ENCODE measurements around the gene SOX9. TPM values are rescaled to one million over a fixed set of nuclear protein-coding genes. Genes with fewer than 3 reads are reported as not detected.

Gene SOX9
- total RNA-seq, 1 experiment from 2014 or later, result 1.3 TPM

- Histone ChIP-seq H3K27ac (ENCODE audit: insufficient read length, low read depth, low read length) (no peak overlapping the region), H2BK5ac (ENCODE audit: insufficient read length, low read length) (no peak overlapping the region), H3K4ac (ENCODE audit: low read depth, low read length) (no peak overlapping the region), H2AK5ac (ENCODE audit: insufficient read length, low read length) (no peak overlapping the region), H3K79me2 (ENCODE audit: insufficient read depth, low read length) (no peaks in the 10 kb centered on the region), H4K20me1 (ENCODE audit: control insufficient read depth, insufficient read depth, insufficient read length) (no peaks in the 10 kb centered on the region), H3K79me1 (ENCODE audit: insufficient read depth, low read depth, low read length, poor library complexity, severe bottlenecking) (no peaks in the 10 kb centered on the region), H4K91ac (ENCODE audit: insufficient read length, low read depth, low read length) (no peak overlapping the region), H3K27me3 (ENCODE audit: insufficient read depth, low read length) (no peaks in the 10 kb centered on the region), H3K4me2 (ENCODE audit: insufficient read depth, insufficient read length, low read length) (no peak overlapping the region), H3K23me2 (ENCODE audit: insufficient read length, low read depth, low read length, poor library complexity, severe bottlenecking) (no peaks in the 10 kb centered on the region), H2BK20ac (ENCODE audit: low read depth, low read length, poor library complexity, severe bottlenecking) (no peak overlapping the region), H3K14ac (ENCODE audit: insufficient read depth, low read length) (peak overlapping the region; percentile 46; the same call in 1 of the 2 replicates), H4K5ac (ENCODE audit: insufficient read length, low read depth, low read length) (no peak overlapping the region), H3K4me1 (ENCODE audit: insufficient read depth, low read length) (0 out of 2 replicates have a peak, but pooled peaks cover 3% of the 10 kb centered on the region), H3K9me3 (ENCODE audit: control insufficient read depth, low read depth, low read length) (no peaks in the 10 kb centered on the region), H2AFZ (ENCODE audit: low read length) (no peak overlapping the region), H2BK12ac (ENCODE audit: insufficient read length, low read depth, low read length) (no peak overlapping the region), H3K18ac (ENCODE audit: insufficient read length, low read depth, low read length) (no peak overlapping the region), H4K8ac (replicated peaks; ENCODE audit: insufficient read length, low read depth, low read length) (no peak overlapping the region), H3K56ac (ENCODE audit: insufficient read length, low read depth, low read length) (no peak overlapping the region), H3K23ac (ENCODE audit: insufficient read length, low read depth, low read length) (no peak overlapping the region), H2BK15ac (ENCODE audit: low read depth, low read length) (no peak overlapping the region), H2BK120ac (ENCODE audit: low read depth, low read length, poor library complexity, severe bottlenecking) (no peak overlapping the region), H3T11ph (ENCODE audit: low read length) (no peak overlapping the region), H3K9ac (ENCODE audit: extremely low read depth, insufficient read length, low read length) (no peak overlapping the region)
- H3K27me3 Mint-ChIP-seq (ENCODE audit: low read depth), result peaks cover 10% of the 10 kb centered on the region
- no peak for TF ChIP-seq CTCF (conservative IDR thresholded peaks at IDR 0.05)
- DNase-seq, result no peak
- H3K4me1 Mint-ChIP-seq, result peaks cover 29 to 31% of the 10 kb centered on the region in 2 experiments
- WGBS (ENCODE audit: extremely low coverage, insufficient read length, low lambda C conversion rate), result no CpG with 5 or more reads among the region's 9 CpGs
- no peaks in the 10 kb centered on the region for H3K9me3 Mint-ChIP-seq
- no peak overlapping the region for H3K4me3 Mint-ChIP-seq
- no peaks in the 10 kb centered on the region for H3K36me3 Mint-ChIP-seq (ENCODE audit: insufficient read depth in 1 of 3, low read depth in 3 of 3)
- peak overlapping the region in 1 of 3 experiments; percentile 53; a peak in 1 of 7 replicates for H3K27ac Mint-ChIP-seq
Measured at GRCh38 chr17:72137161-72137560, 16.3 kb downstream of the SOX9 start.
